Measurements from ENCODE around the gene PACSIN1.

PACSIN1 gene

DNA sequence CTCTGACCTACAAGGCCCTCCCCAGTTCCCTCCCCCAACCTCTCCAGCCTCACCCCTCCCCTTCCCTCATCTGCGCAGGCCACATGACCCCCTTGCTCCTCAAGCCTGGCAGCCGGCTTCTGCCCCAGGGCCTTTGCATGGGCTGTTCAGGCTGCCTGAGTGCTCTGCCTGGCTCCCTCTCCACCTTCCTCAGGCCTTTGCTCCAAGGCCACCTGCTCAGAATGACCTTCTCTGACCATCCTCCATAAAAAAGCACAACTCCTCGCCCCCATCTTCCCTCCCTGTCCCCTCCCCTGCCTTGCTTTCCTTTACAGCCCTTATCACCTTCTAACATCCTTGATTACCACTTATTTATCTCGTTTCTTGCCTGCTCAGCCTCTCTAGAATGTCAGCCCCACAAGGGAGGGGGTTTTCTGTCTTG is 51.6 kb downstream of the PACSIN1 start:
- H3F3A ChIP-seq (ENCODE audit: insufficient read depth) = no peaks in the 10 kb centered on the region
- no peak overlapping the region for H2AFZ ChIP-seq (ENCODE audit: low read depth, low read length, severe bottlenecking)
- H3K27ac ChIP-seq (ENCODE audit: low read depth, low read length) = no peak overlapping the region
- no peaks in the 10 kb centered on the region for H3K9me3 ChIP-seq (ENCODE audit: insufficient read depth, low read length)
- no peaks in the 10 kb centered on the region for H3K9me2 ChIP-seq (replicated peaks; ENCODE audit: insufficient read depth, low read length)
- no peak for TF ChIP-seq EZH2phosphoT487 (conservative IDR thresholded peaks at IDR 0.05; ENCODE audit: low read length)
- TF ChIP-seq, protein P1, sequence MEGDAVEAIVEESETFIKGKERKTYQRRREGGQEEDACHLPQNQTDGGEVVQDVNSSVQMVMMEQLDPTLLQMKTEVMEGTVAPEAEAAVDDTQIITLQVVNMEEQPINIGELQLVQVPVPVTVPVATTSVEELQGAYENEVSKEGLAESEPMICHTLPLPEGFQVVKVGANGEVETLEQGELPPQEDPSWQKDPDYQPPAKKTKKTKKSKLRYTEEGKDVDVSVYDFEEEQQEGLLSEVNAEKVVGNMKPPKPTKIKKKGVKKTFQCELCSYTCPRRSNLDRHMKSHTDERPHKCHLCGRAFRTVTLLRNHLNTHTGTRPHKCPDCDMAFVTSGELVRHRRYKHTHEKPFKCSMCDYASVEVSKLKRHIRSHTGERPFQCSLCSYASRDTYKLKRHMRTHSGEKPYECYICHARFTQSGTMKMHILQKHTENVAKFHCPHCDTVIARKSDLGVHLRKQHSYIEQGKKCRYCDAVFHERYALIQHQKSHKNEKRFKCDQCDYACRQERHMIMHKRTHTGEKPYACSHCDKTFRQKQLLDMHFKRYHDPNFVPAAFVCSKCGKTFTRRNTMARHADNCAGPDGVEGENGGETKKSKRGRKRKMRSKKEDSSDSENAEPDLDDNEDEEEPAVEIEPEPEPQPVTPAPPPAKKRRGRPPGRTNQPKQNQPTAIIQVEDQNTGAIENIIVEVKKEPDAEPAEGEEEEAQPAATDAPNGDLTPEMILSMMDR (IDR thresholded peaks at IDR 0.05; ENCODE audit: insufficient read depth, low read length, poor library complexity, severe bottlenecking) = no peak
- no peak overlapping the region for H3K9ac ChIP-seq (ENCODE audit: low read length)
- no peaks in the 10 kb centered on the region for H3K36me3 ChIP-seq (ENCODE audit: low read length)
- no peaks in the 10 kb centered on the region for H3K27me3 ChIP-seq (ENCODE audit: low read length)
- H3K4me3 ChIP-seq (ENCODE audit: insufficient read depth, low read length, poor library complexity, severe bottlenecking) = no peak overlapping the region
- no peaks in the 10 kb centered on the region for H3K79me2 ChIP-seq (ENCODE audit: insufficient read depth, low read length)
- no peaks in the 10 kb centered on the region; the same call in 1 of the 2 replicates for H4K20me1 ChIP-seq (ENCODE audit: low read depth, low read length)
- no peak overlapping the region for H3K4me2 ChIP-seq (ENCODE audit: low read depth, low read length, poor library complexity, severe bottlenecking)

DNA sequence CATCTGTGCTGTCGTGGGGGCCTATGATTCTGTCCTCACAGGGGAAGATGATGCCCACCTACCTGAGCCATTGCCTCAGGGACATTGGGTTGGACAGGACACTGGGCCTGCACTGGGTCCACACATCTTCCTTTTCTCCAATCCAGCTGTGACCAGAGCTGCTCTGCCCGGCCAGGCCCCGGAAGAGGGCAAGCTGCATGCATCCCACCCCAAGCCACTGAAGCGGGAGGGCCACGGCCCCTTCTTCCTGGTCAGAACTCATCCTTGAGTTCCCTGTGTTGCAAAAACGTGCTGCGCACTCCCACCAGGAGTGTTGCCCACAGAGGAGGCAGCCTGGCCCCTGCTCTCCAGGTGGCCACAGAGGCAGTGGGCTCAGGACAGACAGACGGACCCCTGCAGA is 52.1 kb downstream of the PACSIN1 start:
- Histone ChIP-seq H3K9me2 (replicated peaks; ENCODE audit: insufficient read depth, low read length) (no peaks in the 10 kb centered on the region), H3K9me3 (ENCODE audit: insufficient read depth, low read length) (no peaks in the 10 kb centered on the region), H3K4me3 (ENCODE audit: insufficient read depth, low read length, poor library complexity, severe bottlenecking) (no peak overlapping the region), H4K20me1 (ENCODE audit: low read depth, low read length) (no peaks in the 10 kb centered on the region), H3K27me3 (ENCODE audit: low read length) (no peaks in the 10 kb centered on the region), H3K36me3 (ENCODE audit: low read length) (no peaks in the 10 kb centered on the region), H3F3A (ENCODE audit: insufficient read depth) (no peaks in the 10 kb centered on the region), H3K79me2 (ENCODE audit: insufficient read depth, low read length) (no peaks in the 10 kb centered on the region), H2AFZ (ENCODE audit: low read depth, low read length, severe bottlenecking) (no peak overlapping the region), H3K4me2 (ENCODE audit: low read depth, low read length, poor library complexity, severe bottlenecking) (no peak overlapping the region), H3K27ac (ENCODE audit: low read depth, low read length) (no peak overlapping the region), H3K9ac (ENCODE audit: low read length) (no peak overlapping the region)
- TF ChIP-seq, protein P1 (IDR thresholded peaks at IDR 0.05; ENCODE audit: insufficient read depth, low read length, poor library complexity, severe bottlenecking) = no peak
- no peak for TF ChIP-seq EZH2phosphoT487 (conservative IDR thresholded peaks at IDR 0.05; ENCODE audit: low read length)

DNA sequence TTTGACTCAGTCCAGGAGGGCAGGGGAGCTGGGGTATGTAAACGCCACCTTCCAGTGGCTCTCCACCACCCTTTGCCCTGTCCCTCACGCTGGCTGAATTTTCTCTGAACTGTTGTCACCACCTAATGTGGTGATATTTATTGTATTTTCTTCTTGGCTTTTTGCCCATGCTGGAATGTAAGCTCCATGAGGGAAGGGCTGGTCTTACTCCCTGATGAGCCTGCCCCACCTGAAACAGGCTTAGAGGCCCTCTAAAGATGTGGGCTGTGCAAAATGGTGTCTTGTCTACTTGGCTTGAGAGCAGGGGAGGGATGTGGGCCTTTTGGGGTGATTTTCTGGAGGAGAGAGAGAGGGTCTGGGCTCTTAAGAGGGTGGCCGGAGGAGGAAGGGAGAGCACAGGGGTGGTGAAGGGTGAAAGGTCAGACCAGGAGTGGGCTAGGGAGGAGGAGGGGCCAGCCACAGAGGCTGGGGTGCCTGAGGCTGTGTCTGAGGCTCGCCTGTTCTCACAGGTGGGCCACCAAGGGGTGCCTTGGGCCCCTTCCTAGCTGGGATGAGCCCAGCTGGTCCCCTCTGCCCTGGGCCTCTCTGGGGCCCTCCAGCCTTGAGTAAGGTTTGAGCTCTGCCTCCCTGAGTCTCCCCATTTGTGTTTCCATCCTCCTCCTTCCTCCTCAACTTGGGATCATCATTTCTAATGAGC is 52.9 kb downstream of the PACSIN1 start:
- no peak overlapping the region for H2AFZ ChIP-seq (ENCODE audit: low read depth, low read length, severe bottlenecking)
- no peaks in the 10 kb centered on the region for H3K79me2 ChIP-seq (ENCODE audit: insufficient read depth, low read length)
- no peak overlapping the region for H3K4me3 ChIP-seq (ENCODE audit: insufficient read depth, low read length, poor library complexity, severe bottlenecking)
- H3K27ac ChIP-seq (ENCODE audit: low read depth, low read length) = no peak overlapping the region
- no peaks in the 10 kb centered on the region for H3K9me3 ChIP-seq (ENCODE audit: insufficient read depth, low read length)
- H3K9me2 ChIP-seq (replicated peaks; ENCODE audit: insufficient read depth, low read length) = no peaks in the 10 kb centered on the region
- H3K36me3 ChIP-seq (ENCODE audit: low read length) = no peaks in the 10 kb centered on the region
- H3K9ac ChIP-seq (ENCODE audit: low read length) = no peak overlapping the region
- H3K27me3 ChIP-seq (ENCODE audit: low read length) = no peaks in the 10 kb centered on the region
- no peak overlapping the region for H3K4me2 ChIP-seq (ENCODE audit: low read depth, low read length, poor library complexity, severe bottlenecking)
- H3F3A ChIP-seq (ENCODE audit: insufficient read depth) = no peaks in the 10 kb centered on the region
- no peaks in the 10 kb centered on the region for H4K20me1 ChIP-seq (ENCODE audit: low read depth, low read length)
- TF ChIP-seq, protein P1 (IDR thresholded peaks at IDR 0.05; ENCODE audit: insufficient read depth, low read length, poor library complexity, severe bottlenecking) = no peak
- TF ChIP-seq EZH2phosphoT487 (conservative IDR thresholded peaks at IDR 0.05; ENCODE audit: low read length) = no peak

Data from SU-DHL-6 (cell line).